ENCODE data around the gene NRP2.
A peak's percentile ranks its signal among the peaks of the same experiment; 100 is the strongest.

NRP2 gene

GRCh38 chr2:205701509-205701908, 19.2 kb downstream of the NRP2 start:
- Mint-ChIP-seq H3K9me3 (no peaks in the 10 kb centered on the region), H3K4me3 (no peak overlapping the region), H3K4me1 (peaks cover 20% of the 10 kb centered on the region), H3K27ac (no peak overlapping the region), H3K27me3 (peaks cover 1% of the 10 kb centered on the region), H3K36me3 (no peaks in the 10 kb centered on the region)
- CTCF ChIA-PET: no interaction called here
- no peak for DNase-seq

- DNase-seq: no peak
- Mint-ChIP-seq H3K9me3 (no peaks in the 10 kb centered on the region), H3K4me3 (no peak overlapping the region), H3K27ac (no peak overlapping the region), H3K27me3 (no peaks in the 10 kb centered on the region), H3K4me1 (peaks cover 30% of the 10 kb centered on the region), H3K36me3 (peaks cover 1% of the 10 kb centered on the region)
- CTCF ChIA-PET: no interaction called here
Measured at GRCh38 chr2:205702576-205702975, 20.3 kb downstream of the NRP2 start.

GRCh38 chr2:205703471-205704126, 21.3 kb downstream of the NRP2 start:
- no peaks in the 10 kb centered on the region for H3K9me3 Mint-ChIP-seq
- no peak overlapping the region for H3K4me3 Mint-ChIP-seq
- no peaks in the 10 kb centered on the region for H3K27me3 Mint-ChIP-seq
- CTCF ChIA-PET: no interaction called here
- H3K27ac Mint-ChIP-seq: no peak overlapping the region
- peaks cover 1% of the 10 kb centered on the region for H3K36me3 Mint-ChIP-seq
- no peak for DNase-seq
- peaks cover 31% of the 10 kb centered on the region for H3K4me1 Mint-ChIP-seq

- DNase-seq: no peak
- CTCF ChIA-PET: no interaction called here
- no peaks in the 10 kb centered on the region for H3K9me3 Mint-ChIP-seq
- H3K4me3 Mint-ChIP-seq: no peak overlapping the region
- peaks cover 34% of the 10 kb centered on the region for H3K4me1 Mint-ChIP-seq
- H3K36me3 Mint-ChIP-seq: peaks cover 1% of the 10 kb centered on the region
- H3K27ac Mint-ChIP-seq: no peak overlapping the region
- no peaks in the 10 kb centered on the region for H3K27me3 Mint-ChIP-seq
Measured at GRCh38 chr2:205704127-205704741, 21.9 kb downstream of the NRP2 start.

- DNase-seq: no peak
- no peaks in the 10 kb centered on the region for H3K9me3 Mint-ChIP-seq
- CTCF ChIA-PET: interaction anchor here (0.9 kb wide), 1 partner anchor 219 kb away, joined by 3 read pairs; no protein-coding TSS in a partner anchor
- no peak overlapping the region for H3K4me3 Mint-ChIP-seq
- H3K27me3 Mint-ChIP-seq: no peaks in the 10 kb centered on the region
- peaks cover 1% of the 10 kb centered on the region for H3K36me3 Mint-ChIP-seq
- peak overlapping the region; percentile 92 for H3K27ac Mint-ChIP-seq
- H3K4me1 Mint-ChIP-seq: peaks cover 26% of the 10 kb centered on the region
Measured at GRCh38 chr2:205705511-205706349, 23.4 kb downstream of the NRP2 start.

- CTCF ChIA-PET: interaction anchor here (0.9 kb wide), 1 partner anchor 218 kb away, joined by 3 read pairs; no protein-coding TSS in a partner anchor
- peaks cover 1% of the 10 kb centered on the region for H3K36me3 Mint-ChIP-seq
- peak overlapping the region; percentile 12 for H3K4me3 Mint-ChIP-seq
- H3K27ac Mint-ChIP-seq: peak overlapping the region; percentile 92
- no peaks in the 10 kb centered on the region for H3K9me3 Mint-ChIP-seq
- H3K27me3 Mint-ChIP-seq: peaks cover 5% of the 10 kb centered on the region
- peak; percentile 64 for DNase-seq
- peaks cover 26% of the 10 kb centered on the region for H3K4me1 Mint-ChIP-seq
Measured at GRCh38 chr2:205706769-205707381, 24.6 kb downstream of the NRP2 start.

- Mint-ChIP-seq H3K9me3 (no peaks in the 10 kb centered on the region), H3K36me3 (peaks cover 1% of the 10 kb centered on the region), H3K4me3 (no peak overlapping the region), H3K4me1 (peaks cover 26% of the 10 kb centered on the region), H3K27me3 (peaks cover 5% of the 10 kb centered on the region), H3K27ac (no peak overlapping the region)
- DNase-seq: no peak
- CTCF ChIA-PET: no interaction called here
Measured at GRCh38 chr2:205708231-205708631, 25.9 kb downstream of the NRP2 start.

- peaks cover 1% of the 10 kb centered on the region for H3K36me3 Mint-ChIP-seq
- H3K27ac Mint-ChIP-seq: no peak overlapping the region
- H3K27me3 Mint-ChIP-seq: peaks cover 5% of the 10 kb centered on the region
- CTCF ChIA-PET: no interaction called here
- DNase-seq: no peak
- no peaks in the 10 kb centered on the region for H3K9me3 Mint-ChIP-seq
- H3K4me1 Mint-ChIP-seq: peaks cover 27% of the 10 kb centered on the region
- H3K4me3 Mint-ChIP-seq: no peak overlapping the region
Measured at GRCh38 chr2:205709319-205709718, 27.0 kb downstream of the NRP2 start.

- no peak overlapping the region for H3K4me3 Mint-ChIP-seq
Measured at GRCh38 chr2:205712508-205712907, 30.2 kb downstream of the NRP2 start.

GRCh38 chr2:205713086-205713485, 30.8 kb downstream of the NRP2 start:
- Mint-ChIP-seq H3K27ac (no peak overlapping the region), H3K27me3 (peaks cover 9% of the 10 kb centered on the region), H3K36me3 (no peaks in the 10 kb centered on the region), H3K4me3 (no peak overlapping the region), H3K4me1 (peaks cover 11% of the 10 kb centered on the region), H3K9me3 (no peaks in the 10 kb centered on the region)
- DNase-seq: no peak
- CTCF ChIA-PET: interaction anchor here (1.1 to 1.9 kb wide), 2 partner anchors 8 to 10 kb away, joined by 3 to 5 read pairs; no protein-coding TSS in a partner anchor

More at GRCh38 chr2:205712508-205712907, 30.2 kb downstream of the NRP2 start:
- Mint-ChIP-seq H3K27me3 (peaks cover 9% of the 10 kb centered on the region), H3K27ac (no peak overlapping the region), H3K9me3 (no peaks in the 10 kb centered on the region), H3K4me1 (peaks cover 11% of the 10 kb centered on the region), H3K36me3 (no peaks in the 10 kb centered on the region)
- CTCF ChIA-PET: interaction anchor here (1.1 to 1.9 kb wide), 2 partner anchors 9 to 10 kb away, joined by 3 to 5 read pairs; no protein-coding TSS in a partner anchor
- no peak for DNase-seq

GRCh38 chr2:205714058-205714776, 31.9 kb downstream of the NRP2 start:
- H3K27me3 Mint-ChIP-seq: peaks cover 13% of the 10 kb centered on the region
- H3K9me3 Mint-ChIP-seq: no peaks in the 10 kb centered on the region
- no peak overlapping the region for H3K27ac Mint-ChIP-seq
- H3K4me1 Mint-ChIP-seq: peaks cover 5% of the 10 kb centered on the region
- CTCF ChIA-PET: no interaction called here
- DNase-seq: no peak
- no peak overlapping the region for H3K4me3 Mint-ChIP-seq
- no peaks in the 10 kb centered on the region for H3K36me3 Mint-ChIP-seq

- no peak overlapping the region for H3K27ac Mint-ChIP-seq
- CTCF ChIA-PET: no interaction called here
- H3K27me3 Mint-ChIP-seq: peaks cover 13% of the 10 kb centered on the region
- H3K9me3 Mint-ChIP-seq: no peaks in the 10 kb centered on the region
- no peak for DNase-seq
- no peaks in the 10 kb centered on the region for H3K36me3 Mint-ChIP-seq
- no peak overlapping the region for H3K4me3 Mint-ChIP-seq
- H3K4me1 Mint-ChIP-seq: peaks cover 4% of the 10 kb centered on the region
Measured at GRCh38 chr2:205714789-205715720, 32.8 kb downstream of the NRP2 start.

Data from activated naive CD4-positive, alpha-beta T cell treated with anti-CD3 and anti-CD28 coated beads, Interleukin-2, amount 10 ng/mL, durations not matched to agents 7 days and 5 days (primary cell).